C4-2B (cell line): ENCODE measurements around the gene ERC2.

Experiments used
- CTCF ChIP-seq: fragments of 450-650 bp; conservative IDR thresholded peaks from 2 replicates; pipeline ENCODE4 v1.5.1; 2017; ENCODE audit warnings: mild to moderate bottlenecking
- ZFX ChIP-seq: fragments of 450-650 bp; IDR thresholded peaks from 2 replicates; pipeline ENCODE4 v1.6.1; 2017

- no peak for TF ChIP-seq ZFX
- no peak for TF ChIP-seq CTCF
Measured at GRCh38 chr3:55584716-55585368, 883.4 kb downstream of the ERC2 start.
